ENCODE data around the gene SRRM2. TPM values are rescaled to one million over a fixed set of nuclear protein-coding genes. Genes with fewer than 3 reads are reported as not detected.

The SRRM2 gene
- total and polyA plus RNA-seq, 5 donors from 2014 or later: 29.8 to 1,344 (median 38.6) TPM

DNA sequence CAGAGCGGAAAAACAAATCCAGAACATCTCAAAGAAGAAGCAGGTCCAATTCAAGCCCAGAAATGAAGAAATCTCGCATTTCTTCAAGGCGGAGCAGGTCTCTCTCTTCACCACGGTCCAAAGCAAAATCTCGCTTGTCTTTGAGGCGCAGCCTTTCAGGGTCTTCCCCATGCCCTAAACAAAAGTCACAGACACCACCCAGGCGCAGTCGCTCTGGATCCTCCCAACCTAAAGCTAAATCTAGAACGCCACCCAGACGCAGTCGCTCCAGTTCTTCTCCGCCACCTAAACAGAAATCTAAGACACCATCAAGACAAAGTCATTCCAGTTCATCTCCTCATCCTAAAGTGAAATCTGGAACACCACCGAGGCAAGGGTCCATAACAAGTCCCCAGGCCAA lies 10.3 kb downstream of the SRRM2 start:
- no peaks in the 10 kb centered on the region for H3K27me3 ChIP-seq (ENCODE audit: control insufficient read depth, insufficient read depth, low read length)
- H3K4me3 Mint-ChIP-seq: peak overlapping the region in 2 of 4 donors; percentile 27 to 37

DNA sequence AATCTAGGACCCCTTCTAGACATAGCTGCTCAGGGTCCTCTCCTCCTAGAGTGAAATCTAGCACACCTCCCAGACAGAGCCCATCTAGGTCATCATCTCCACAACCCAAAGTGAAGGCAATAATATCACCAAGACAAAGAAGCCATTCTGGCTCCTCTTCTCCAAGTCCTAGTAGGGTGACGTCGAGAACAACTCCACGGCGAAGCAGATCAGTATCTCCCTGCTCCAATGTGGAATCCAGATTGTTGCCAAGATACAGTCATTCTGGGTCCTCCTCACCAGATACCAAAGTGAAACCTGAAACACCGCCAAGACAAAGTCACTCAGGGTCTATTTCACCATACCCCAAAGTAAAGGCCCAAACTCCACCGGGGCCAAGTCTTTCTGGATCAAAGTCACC lies 10.7 kb downstream of the SRRM2 start:
- Mint-ChIP-seq H3K27ac (peak overlapping the region in 2 of 3 donors; percentile 4 to 17), H3K9me3 (peaks cover 0 to 2% (median 0%) of the 10 kb centered on the region in 7 donors), H3K4me3 (peak overlapping the region in 2 of 4 donors; percentile 27 to 37), H3K36me3 (peaks cover 92% of the 10 kb centered on the region), H3K27me3 (peaks cover 4% of the 10 kb centered on the region), H3K4me1 (peaks cover 13 to 34% (median 20%) of the 10 kb centered on the region in 4 donors)
- no peak overlapping the region for H3K27ac ChIP-seq (ENCODE audit: insufficient read depth, low read length, poor library complexity, severe bottlenecking)
- no peak for DNase-seq
- H3K9me3 ChIP-seq (ENCODE audit: control insufficient read depth in 2 of 2, low read length in 2 of 2): no peaks in the 10 kb centered on the region
- no peak overlapping the region for H3K4me3 ChIP-seq (ENCODE audit: low read depth, low read length)
- H3K4me1 ChIP-seq (ENCODE audit: control insufficient read depth, insufficient read depth, low read length, poor library complexity, severe bottlenecking): peaks cover 3% of the 10 kb centered on the region
- no peaks in the 10 kb centered on the region for H3K27me3 ChIP-seq (ENCODE audit: control insufficient read depth, insufficient read depth, low read length)
- H3K36me3 ChIP-seq (ENCODE audit: control insufficient read depth, insufficient read depth, low read length): peaks cover 100% of the 10 kb centered on the region
- no peak for ATAC-seq (ENCODE audit: low read depth in 2 of 2)

More for the DNA sequence above, 10.3 kb downstream of the SRRM2 start:
- peaks cover 4% of the 10 kb centered on the region for H3K27me3 Mint-ChIP-seq
- H3K9me3 Mint-ChIP-seq: peaks cover 0 to 2% (median 0%) of the 10 kb centered on the region in 7 donors
- no peak for ATAC-seq (ENCODE audit: low read depth in 2 of 2)
- Histone ChIP-seq H3K27ac (ENCODE audit: insufficient read depth, low read length, poor library complexity, severe bottlenecking) (no peak overlapping the region), H3K9me3 (ENCODE audit: control insufficient read depth in 2 of 2, low read length in 2 of 2) (no peaks in the 10 kb centered on the region), H3K36me3 (ENCODE audit: control insufficient read depth, insufficient read depth, low read length) (peaks cover 100% of the 10 kb centered on the region), H3K4me1 (ENCODE audit: control insufficient read depth, insufficient read depth, low read length, poor library complexity, severe bottlenecking) (peaks cover 3% of the 10 kb centered on the region), H3K4me3 (ENCODE audit: low read depth, low read length) (no peak overlapping the region)
- peaks cover 92% of the 10 kb centered on the region for H3K36me3 Mint-ChIP-seq
- peak overlapping the region in 1 of 3 donors; percentile 4 for H3K27ac Mint-ChIP-seq
- peaks cover 13 to 35% (median 21%) of the 10 kb centered on the region in 4 donors for H3K4me1 Mint-ChIP-seq
- no peak for DNase-seq

DNA sequence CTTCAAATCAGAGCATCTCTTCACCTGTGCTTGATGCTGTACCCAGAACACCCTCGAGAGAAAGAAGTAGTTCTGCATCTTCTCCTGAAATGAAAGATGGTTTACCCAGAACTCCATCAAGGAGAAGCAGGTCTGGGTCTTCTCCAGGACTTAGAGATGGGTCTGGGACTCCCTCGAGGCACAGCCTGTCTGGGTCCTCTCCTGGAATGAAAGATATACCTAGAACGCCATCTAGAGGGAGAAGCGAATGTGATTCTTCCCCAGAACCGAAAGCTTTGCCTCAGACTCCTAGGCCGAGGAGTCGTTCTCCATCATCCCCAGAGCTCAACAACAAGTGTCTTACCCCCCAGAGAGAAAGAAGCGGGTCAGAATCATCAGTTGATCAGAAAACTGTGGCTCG lies 12.3 kb downstream of the SRRM2 start:
- ATAC-seq (ENCODE audit: low read depth in 2 of 2) (no peak), DNase-seq (no peak)
- Mint-ChIP-seq H3K27ac (peak overlapping the region in 2 of 3 donors; percentile 46 to 73), H3K36me3 (peaks cover 85% of the 10 kb centered on the region), H3K9me3 (peaks cover 0 to 2% (median 0%) of the 10 kb centered on the region in 7 donors), H3K27me3 (peaks cover 8% of the 10 kb centered on the region), H3K4me1 (peaks cover 6 to 26% (median 16%) of the 10 kb centered on the region in 4 donors), H3K4me3 (peak overlapping the region in 1 of 4 donors; percentile 40)
- H3K36me3 ChIP-seq (ENCODE audit: control insufficient read depth, insufficient read depth, low read length): peaks cover 100% of the 10 kb centered on the region
- no peak overlapping the region for H3K27ac ChIP-seq (ENCODE audit: insufficient read depth, low read length, poor library complexity, severe bottlenecking)
- no peak overlapping the region for H3K4me3 ChIP-seq (ENCODE audit: low read depth, low read length)
- peaks cover 2% of the 10 kb centered on the region for H3K4me1 ChIP-seq (ENCODE audit: control insufficient read depth, insufficient read depth, low read length, poor library complexity, severe bottlenecking)
- no peaks in the 10 kb centered on the region for H3K27me3 ChIP-seq (ENCODE audit: control insufficient read depth, insufficient read depth, low read length)
- no peaks in the 10 kb centered on the region for H3K9me3 ChIP-seq (ENCODE audit: control insufficient read depth in 2 of 2, low read length in 2 of 2)

DNA sequence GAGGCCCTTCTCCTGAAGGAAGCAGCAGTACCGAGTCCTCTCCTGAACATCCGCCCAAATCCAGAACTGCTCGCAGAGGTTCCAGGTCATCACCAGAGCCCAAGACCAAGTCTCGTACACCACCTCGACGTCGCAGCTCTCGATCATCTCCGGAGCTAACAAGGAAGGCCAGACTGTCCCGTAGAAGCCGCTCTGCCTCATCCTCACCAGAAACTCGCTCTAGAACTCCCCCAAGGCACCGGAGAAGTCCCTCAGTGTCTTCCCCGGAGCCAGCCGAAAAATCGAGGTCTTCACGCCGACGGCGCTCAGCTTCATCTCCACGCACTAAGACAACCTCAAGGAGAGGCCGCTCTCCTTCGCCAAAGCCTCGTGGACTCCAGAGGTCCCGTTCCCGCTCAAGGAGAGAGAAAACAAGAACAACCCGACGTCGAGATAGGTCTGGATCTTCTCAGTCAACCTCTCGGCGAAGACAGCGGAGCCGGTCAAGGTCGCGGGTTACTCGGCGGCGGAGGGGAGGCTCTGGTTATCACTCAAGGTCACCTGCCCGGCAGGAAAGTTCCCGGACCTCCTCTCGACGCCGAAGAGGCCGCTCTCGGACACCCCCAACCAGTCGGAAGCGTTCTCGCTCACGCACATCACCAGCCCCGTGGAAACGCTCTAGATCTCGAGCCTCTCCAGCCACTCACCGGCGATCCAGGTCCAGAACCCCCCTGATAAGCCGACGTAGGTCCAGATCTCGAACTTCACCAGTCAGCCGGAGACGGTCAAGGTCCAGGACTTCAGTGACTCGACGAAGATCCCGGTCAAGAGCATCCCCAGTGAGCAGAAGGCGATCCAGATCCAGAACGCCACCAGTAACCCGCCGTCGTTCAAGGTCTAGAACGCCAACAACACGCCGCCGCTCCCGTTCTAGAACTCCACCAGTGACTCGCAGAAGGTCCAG lies 13.3 kb downstream of the SRRM2 start:
- Mint-ChIP-seq H3K9me3 (peaks cover 0 to 2% (median 0%) of the 10 kb centered on the region in 7 donors), H3K27ac (peak overlapping the region; percentile 69 to 83 (median 73)), H3K4me1 (peaks cover 4 to 23% (median 15%) of the 10 kb centered on the region in 4 donors), H3K27me3 (peaks cover 8% of the 10 kb centered on the region), H3K4me3 (peak overlapping the region in 2 of 4 donors; percentile 64 to 66), H3K36me3 (peaks cover 80% of the 10 kb centered on the region)
- H3K4me1 ChIP-seq (ENCODE audit: control insufficient read depth, insufficient read depth, low read length, poor library complexity, severe bottlenecking): no peaks in the 10 kb centered on the region
- H3K27ac ChIP-seq (ENCODE audit: insufficient read depth, low read length, poor library complexity, severe bottlenecking): no peak overlapping the region
- H3K4me3 ChIP-seq (ENCODE audit: low read depth, low read length): no peak overlapping the region
- H3K9me3 ChIP-seq (ENCODE audit: control insufficient read depth in 2 of 2, low read length in 2 of 2): no peaks in the 10 kb centered on the region
- no peak for ATAC-seq (ENCODE audit: low read depth in 2 of 2)
- no peaks in the 10 kb centered on the region for H3K27me3 ChIP-seq (ENCODE audit: control insufficient read depth, insufficient read depth, low read length)
- no peak for DNase-seq
- H3K36me3 ChIP-seq (ENCODE audit: control insufficient read depth, insufficient read depth, low read length): peaks cover 100% of the 10 kb centered on the region

DNA sequence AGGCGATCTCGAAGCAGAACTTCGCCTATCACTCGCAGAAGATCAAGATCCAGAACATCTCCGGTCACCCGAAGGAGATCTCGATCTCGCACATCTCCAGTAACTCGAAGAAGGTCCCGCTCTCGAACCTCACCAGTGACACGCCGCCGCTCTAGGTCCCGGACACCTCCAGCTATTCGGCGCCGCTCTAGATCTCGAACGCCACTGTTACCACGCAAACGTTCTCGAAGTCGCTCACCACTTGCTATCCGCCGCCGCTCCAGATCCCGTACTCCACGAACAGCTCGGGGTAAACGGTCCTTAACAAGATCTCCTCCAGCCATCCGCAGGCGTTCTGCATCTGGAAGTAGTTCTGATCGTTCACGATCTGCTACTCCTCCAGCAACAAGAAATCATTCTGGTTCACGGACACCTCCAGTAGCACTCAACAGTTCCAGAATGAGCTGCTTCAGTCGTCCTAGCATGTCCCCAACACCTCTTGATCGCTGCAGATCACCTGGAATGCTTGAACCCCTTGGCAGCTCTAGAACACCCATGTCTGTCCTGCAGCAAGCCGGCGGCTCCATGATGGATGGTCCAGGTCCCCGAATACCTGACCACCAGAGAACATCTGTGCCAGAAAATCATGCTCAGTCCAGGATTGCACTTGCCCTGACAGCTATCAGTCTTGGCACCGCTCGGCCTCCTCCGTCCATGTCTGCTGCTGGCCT lies 14.1 kb downstream of the SRRM2 start:
- Mint-ChIP-seq H3K36me3 (peaks cover 76% of the 10 kb centered on the region), H3K27ac (peak overlapping the region in 1 of 3 donors; percentile 83), H3K4me3 (peak overlapping the region in 2 of 4 donors; percentile 64 to 66), H3K9me3 (peaks cover 0 to 2% (median 0%) of the 10 kb centered on the region in 7 donors), H3K27me3 (peaks cover 8% of the 10 kb centered on the region), H3K4me1 (peaks cover 2 to 27% (median 10%) of the 10 kb centered on the region in 4 donors)
- H3K27ac ChIP-seq (ENCODE audit: insufficient read depth, low read length, poor library complexity, severe bottlenecking): no peak overlapping the region
- ATAC-seq (ENCODE audit: low read depth in 2 of 2): no peak
- DNase-seq: no peak
- H3K9me3 ChIP-seq (ENCODE audit: control insufficient read depth in 2 of 2, low read length in 2 of 2): no peaks in the 10 kb centered on the region
- peaks cover 98% of the 10 kb centered on the region for H3K36me3 ChIP-seq (ENCODE audit: control insufficient read depth, insufficient read depth, low read length)
- H3K27me3 ChIP-seq (ENCODE audit: control insufficient read depth, insufficient read depth, low read length): no peaks in the 10 kb centered on the region
- no peaks in the 10 kb centered on the region for H3K4me1 ChIP-seq (ENCODE audit: control insufficient read depth, insufficient read depth, low read length, poor library complexity, severe bottlenecking)
- no peak overlapping the region for H3K4me3 ChIP-seq (ENCODE audit: low read depth, low read length)

DNA sequence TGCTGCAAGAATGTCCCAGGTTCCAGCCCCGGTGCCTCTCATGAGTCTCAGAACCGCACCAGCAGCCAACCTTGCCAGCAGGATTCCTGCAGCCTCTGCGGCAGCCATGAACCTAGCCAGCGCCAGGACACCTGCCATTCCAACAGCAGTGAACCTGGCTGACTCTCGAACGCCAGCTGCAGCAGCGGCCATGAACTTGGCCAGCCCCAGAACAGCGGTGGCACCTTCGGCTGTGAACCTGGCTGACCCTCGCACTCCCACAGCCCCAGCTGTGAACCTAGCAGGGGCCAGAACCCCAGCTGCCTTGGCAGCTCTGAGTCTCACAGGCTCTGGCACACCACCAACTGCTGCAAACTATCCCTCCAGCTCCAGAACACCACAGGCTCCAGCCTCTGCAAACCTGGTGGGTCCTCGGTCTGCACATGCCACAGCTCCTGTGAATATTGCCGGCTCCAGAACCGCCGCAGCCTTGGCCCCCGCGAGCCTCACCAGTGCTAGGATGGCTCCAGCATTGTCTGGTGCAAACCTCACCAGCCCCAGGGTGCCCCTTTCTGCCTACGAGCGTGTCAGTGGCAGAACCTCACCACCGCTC lies 14.8 kb downstream of the SRRM2 start:
- DNase-seq (no peak), ATAC-seq (ENCODE audit: low read depth in 2 of 2) (no peak)
- peak overlapping the region in 2 of 3 donors; percentile 51 to 56 for H3K27ac Mint-ChIP-seq
- Histone ChIP-seq H3K4me1 (ENCODE audit: control insufficient read depth, insufficient read depth, low read length, poor library complexity, severe bottlenecking) (no peaks in the 10 kb centered on the region), H3K9me3 (ENCODE audit: control insufficient read depth in 2 of 2, low read length in 2 of 2) (no peaks in the 10 kb centered on the region), H3K27ac (ENCODE audit: insufficient read depth, low read length, poor library complexity, severe bottlenecking) (no peak overlapping the region), H3K4me3 (ENCODE audit: low read depth, low read length) (no peak overlapping the region), H3K36me3 (ENCODE audit: control insufficient read depth, insufficient read depth, low read length) (peaks cover 98% of the 10 kb centered on the region), H3K27me3 (ENCODE audit: control insufficient read depth, insufficient read depth, low read length) (no peaks in the 10 kb centered on the region)
- peak overlapping the region in 2 of 4 donors; percentile 38 to 66 for H3K4me3 Mint-ChIP-seq
- H3K4me1 Mint-ChIP-seq: peaks cover 2 to 30% (median 11%) of the 10 kb centered on the region in 4 donors
- H3K9me3 Mint-ChIP-seq: peaks cover 0 to 2% (median 0%) of the 10 kb centered on the region in 7 donors
- H3K27me3 Mint-ChIP-seq: peaks cover 8% of the 10 kb centered on the region
- peaks cover 74% of the 10 kb centered on the region for H3K36me3 Mint-ChIP-seq

DNA sequence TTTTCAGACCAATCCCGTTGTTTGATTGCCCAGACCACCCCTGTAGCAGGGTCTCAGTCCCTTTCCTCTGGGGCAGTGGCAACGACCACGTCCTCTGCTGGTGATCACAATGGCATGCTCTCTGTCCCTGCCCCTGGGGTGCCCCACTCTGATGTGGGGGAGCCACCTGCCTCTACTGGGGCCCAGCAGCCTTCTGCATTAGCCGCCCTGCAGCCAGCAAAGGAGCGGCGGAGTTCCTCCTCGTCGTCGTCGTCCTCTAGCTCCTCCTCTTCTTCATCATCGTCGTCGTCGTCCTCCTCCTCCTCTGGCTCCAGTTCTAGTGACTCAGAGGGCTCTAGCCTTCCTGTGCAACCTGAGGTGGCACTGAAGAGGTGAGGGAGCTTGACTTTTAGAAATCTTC lies 15.5 kb downstream of the SRRM2 start:
- Mint-ChIP-seq H3K36me3 (peaks cover 71% of the 10 kb centered on the region), H3K9me3 (peaks cover 0 to 1% (median 0%) of the 10 kb centered on the region in 7 donors), H3K27me3 (peaks cover 8% of the 10 kb centered on the region), H3K4me1 (peaks cover 5 to 34% (median 6%) of the 10 kb centered on the region in 4 donors), H3K4me3 (peak overlapping the region in 1 of 4 donors; percentile 38), H3K27ac (peak overlapping the region; percentile 36 to 93 (median 56))
- Histone ChIP-seq H3K27me3 (ENCODE audit: control insufficient read depth, insufficient read depth, low read length) (no peaks in the 10 kb centered on the region), H3K27ac (ENCODE audit: insufficient read depth, low read length, poor library complexity, severe bottlenecking) (no peak overlapping the region), H3K36me3 (ENCODE audit: control insufficient read depth, insufficient read depth, low read length) (peaks cover 91% of the 10 kb centered on the region), H3K4me3 (ENCODE audit: low read depth, low read length) (no peak overlapping the region), H3K4me1 (ENCODE audit: control insufficient read depth, insufficient read depth, low read length, poor library complexity, severe bottlenecking) (no peaks in the 10 kb centered on the region), H3K9me3 (ENCODE audit: control insufficient read depth in 2 of 2, low read length in 2 of 2) (no peaks in the 10 kb centered on the region)
- no peak for ATAC-seq (ENCODE audit: low read depth in 2 of 2)
- DNase-seq: no peak

All from CD4-positive, CD25-positive, alpha-beta regulatory T cell (primary cell).